ENCODE results near the gene ARGLU1.

ARGLU1 gene

GRCh38 chr13:106551751-106552150 is 16.2 kb downstream of the ARGLU1 start:
- no peak for TF ChIP-seq CTCF (IDR thresholded peaks at IDR 0.05)

- no peak for TF ChIP-seq CTCF (IDR thresholded peaks at IDR 0.05)
Measured at GRCh38 chr13:106551350-106551749, 16.6 kb downstream of the ARGLU1 start.

GRCh38 chr13:106550570-106551135 is 17.3 kb downstream of the ARGLU1 start:
- no peak for TF ChIP-seq CTCF (IDR thresholded peaks at IDR 0.05)

GRCh38 chr13:106548064-106548696 is 19.8 kb downstream of the ARGLU1 start:
- TF ChIP-seq CTCF (IDR thresholded peaks at IDR 0.05) = no peak

GRCh38 chr13:106541826-106542225 is 26.1 kb downstream of the ARGLU1 start:
- TF ChIP-seq CTCF (IDR thresholded peaks at IDR 0.05) = no peak

GRCh38 chr13:106540613-106541012 is 27.3 kb downstream of the ARGLU1 start:
- TF ChIP-seq CTCF (IDR thresholded peaks at IDR 0.05) = no peak

- no peak for TF ChIP-seq CTCF (IDR thresholded peaks at IDR 0.05)
Measured at GRCh38 chr13:106537521-106537920, 30.4 kb downstream of the ARGLU1 start.

All from LNCAP (cell line).